Daoy (cell line): ENCODE results near the gene RPH3AL. TPM values are rescaled to one million over a fixed set of nuclear protein-coding genes. Genes with fewer than 3 reads are reported as not detected.
A peak's percentile ranks its signal among the peaks of the same experiment; 100 is the strongest.

Source experiments
- DNase-seq: peaks from one replicate; pipeline ENCODE4 v3.0.0-alpha.2; 2015; ENCODE audit warnings: low read depth
- total RNA-seq: library from RNA; depleted of rRNA; stranded (reverse); fragments of >200 nt; shearing (Covaris generic); gene quantifications from 2 replicates; pipeline ENCODE4 v1.2.3, GENCODE V29; 2014; rRNA removed

RPH3AL gene
- 3.8 and 7.4 TPM in 2 replicates for total RNA-seq

DNA sequence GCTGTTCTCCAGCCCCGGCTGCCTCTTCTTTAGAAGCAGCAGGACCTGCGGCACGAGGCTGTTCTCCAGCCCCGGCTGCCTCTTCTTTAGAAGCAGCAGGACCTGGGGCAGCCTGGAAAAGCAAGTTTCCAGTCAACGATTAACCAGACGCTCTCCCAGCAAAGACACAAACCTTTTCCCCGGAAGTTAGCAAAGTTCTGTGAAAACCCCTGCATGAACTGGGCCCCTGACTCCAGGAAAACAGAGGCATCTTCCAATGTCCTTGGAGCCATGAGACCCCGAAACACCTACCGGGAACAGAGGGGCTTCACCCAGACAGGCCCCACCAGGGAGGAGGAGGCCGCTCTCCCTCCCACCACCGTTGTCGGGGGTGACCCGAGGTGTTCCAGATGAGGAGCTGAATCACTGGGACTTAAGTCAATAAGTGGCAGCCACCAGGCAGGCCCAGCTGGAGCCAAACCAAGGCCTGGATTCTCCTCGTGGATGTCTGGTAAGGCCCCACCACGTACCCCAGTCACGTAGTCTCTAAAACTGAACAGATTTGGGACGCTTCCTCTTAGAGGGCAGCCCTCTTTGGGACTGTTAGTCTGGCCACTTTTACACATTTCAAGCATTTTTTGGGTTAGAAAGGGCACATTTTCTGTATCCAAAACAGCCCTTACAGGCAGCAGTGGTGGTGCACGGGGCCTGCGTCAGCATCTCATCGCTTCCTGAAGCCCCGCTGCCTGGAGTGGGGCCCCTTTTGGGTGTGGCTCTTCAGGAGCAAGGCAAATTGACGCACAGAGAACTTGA lies at the start of gene RPH3AL:
TSS of gene RPH3AL (minus strand) at position 387 of the 792 bp plus-strand sequence. CDS start 25,264 bp downstream, outside the sequence.
- peak; percentile 87 for DNase-seq

- DNase-seq = no peak
Observed at GRCh38 chr17:400257-400656, 47.6 kb upstream of the RPH3AL start.

GRCh38 chr17:396788-397187 lies 44.2 kb upstream of the RPH3AL start:
- DNase-seq = no peak

DNA sequence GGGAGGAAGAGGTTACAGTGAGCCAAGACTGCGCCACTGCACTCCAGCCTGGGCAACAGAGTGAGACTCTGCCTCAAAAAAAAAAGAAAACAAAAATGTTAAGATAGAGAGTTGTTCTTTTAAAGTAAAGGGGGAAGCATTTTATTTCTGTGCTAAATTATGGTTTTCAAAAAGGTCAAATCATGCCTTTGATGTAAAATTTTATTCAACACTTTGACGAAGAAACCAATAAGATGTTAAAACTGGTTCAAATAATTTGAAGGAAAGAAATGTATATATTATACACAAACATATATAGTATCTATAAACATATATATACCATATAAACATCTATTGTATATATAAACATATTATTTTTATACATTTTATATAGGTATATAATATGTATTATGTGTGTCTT lies 43.4 kb upstream of the RPH3AL start:
- DNase-seq = no peak

GRCh38 chr17:395179-395578 lies 42.6 kb upstream of the RPH3AL start:
- DNase-seq = no peak

- no peak for DNase-seq
Observed at GRCh38 chr17:394718-395095, 42.1 kb upstream of the RPH3AL start.

GRCh38 chr17:393806-394717 lies 41.5 kb upstream of the RPH3AL start:
- DNase-seq = no peak

DNA sequence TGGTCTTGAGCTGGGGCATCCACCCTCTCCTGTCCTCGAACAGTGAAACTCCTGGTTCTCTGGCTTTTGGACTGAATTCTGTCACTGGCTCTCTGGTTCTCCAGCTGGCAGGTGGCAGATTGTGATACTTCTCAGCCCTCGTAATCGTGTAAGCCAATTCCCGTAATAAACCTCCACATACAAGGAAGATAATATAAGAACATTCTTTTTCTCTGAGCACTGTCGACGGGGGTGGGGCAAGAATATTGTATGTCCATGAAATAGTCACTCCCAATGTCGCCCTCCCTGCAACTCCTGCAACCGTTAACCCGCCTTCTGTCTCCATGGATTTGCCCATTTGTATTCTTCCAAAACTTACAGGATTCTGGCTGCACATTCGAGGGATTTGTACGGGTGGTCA lies 39.2 kb upstream of the RPH3AL start:
- DNase-seq = no peak

DNA sequence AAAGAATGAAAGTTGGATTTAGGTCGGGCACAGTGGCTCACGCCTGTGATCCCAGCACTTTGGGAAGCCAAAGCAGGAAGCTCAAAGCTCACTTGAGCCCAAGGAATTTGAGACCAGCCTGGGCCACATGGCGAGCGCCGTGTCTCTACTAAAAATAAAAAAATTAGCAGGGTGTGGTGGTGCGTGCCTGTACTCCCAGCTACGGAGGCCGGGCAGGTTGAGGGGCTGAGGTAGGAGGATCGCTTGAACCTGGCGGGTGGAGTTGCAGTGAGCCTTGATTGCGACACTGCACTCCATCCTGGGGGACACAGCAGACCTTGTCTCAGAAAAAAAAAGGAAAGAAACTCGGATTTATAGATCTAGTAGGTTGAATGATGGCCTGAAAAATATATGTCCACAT lies 37.4 kb upstream of the RPH3AL start:
- no peak for DNase-seq

GRCh38 chr17:388087-388486 lies 35.5 kb upstream of the RPH3AL start:
- no peak for DNase-seq

DNA sequence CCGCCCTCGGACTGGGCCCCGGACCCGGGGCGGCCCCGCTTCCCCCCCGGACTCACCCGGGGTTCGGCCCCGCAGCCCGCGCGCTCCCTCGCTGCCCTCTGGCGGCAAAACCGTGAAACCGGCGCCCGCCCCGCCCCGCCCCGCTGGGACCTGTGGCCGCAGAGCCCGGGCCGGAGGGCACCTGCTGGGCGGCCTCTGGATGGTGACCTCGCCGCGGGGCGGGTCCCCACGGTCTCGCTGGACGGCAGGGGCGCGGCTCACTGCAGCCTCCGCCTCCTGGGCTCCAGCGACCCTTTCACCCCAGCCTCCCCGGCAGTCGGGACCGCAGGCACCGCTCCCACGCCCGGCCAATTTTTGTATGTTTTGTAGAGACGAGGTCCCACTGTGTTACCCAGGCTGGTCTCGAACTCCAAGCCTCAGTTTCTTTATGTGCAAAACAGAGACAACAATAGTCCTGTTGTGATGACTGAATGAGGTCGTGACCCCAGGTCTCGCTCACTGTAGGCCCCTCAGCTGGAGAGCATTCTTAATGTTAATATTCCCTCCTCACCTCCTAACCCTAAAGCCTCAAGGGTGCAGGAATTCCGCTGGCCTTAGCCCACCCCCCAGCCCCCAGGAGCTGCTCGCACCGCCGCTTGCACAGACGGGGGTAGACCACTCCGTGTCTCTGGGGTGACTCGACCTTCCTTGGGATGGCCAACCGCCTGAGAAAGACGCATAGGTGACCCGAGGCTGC lies 33.7 kb upstream of the RPH3AL start:
- DNase-seq = peak; percentile 71

- DNase-seq = no peak
Observed at GRCh38 chr17:385836-386140, 33.2 kb upstream of the RPH3AL start.

GRCh38 chr17:385178-385835 lies 32.7 kb upstream of the RPH3AL start:
- DNase-seq = peak; percentile 72

- no peak for DNase-seq
Observed at GRCh38 chr17:384622-385177, 32.1 kb upstream of the RPH3AL start.

- no peak for DNase-seq
Observed at GRCh38 chr17:383771-384621, 31.4 kb upstream of the RPH3AL start.

DNA sequence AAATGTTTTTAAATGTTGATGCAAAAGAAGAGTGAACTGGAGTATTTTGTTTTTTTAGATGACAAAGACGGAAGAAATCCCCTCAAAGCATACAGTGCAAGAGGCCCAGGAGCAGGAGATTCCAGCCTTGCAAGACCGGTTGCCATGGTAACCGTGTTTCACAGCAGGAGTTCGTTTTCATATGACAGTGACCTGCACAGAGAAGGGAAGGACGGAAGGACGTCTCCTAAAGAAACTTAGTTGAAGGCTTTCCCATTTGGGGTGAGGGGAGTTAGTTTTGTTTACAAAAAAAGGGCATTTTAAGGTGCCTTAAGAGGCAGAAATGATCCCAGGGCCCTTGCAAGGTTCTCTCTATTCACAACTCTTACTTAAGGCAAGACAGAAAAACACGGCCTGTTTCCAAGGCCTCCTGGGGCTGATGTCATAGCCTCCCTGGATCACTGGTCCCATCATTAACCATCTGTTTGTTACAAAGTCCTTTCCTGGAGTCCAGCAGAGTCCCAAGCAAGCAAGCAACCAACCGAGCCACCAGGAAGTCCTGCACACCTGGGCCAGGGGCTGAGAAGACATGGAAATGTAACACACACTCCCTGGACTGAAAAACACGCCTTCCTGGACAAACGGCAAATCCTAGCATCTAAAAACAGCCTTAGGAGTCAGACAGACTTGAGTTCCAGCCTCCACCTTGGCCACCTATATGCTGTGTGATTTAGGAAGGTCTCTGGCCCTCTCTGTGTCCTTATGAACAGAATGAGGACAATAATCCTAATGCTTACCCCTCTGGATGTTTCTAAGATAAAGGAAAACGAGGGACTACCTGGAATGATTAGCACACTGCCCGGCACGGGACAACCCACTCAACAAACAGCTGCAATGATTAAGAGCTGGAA lies 30.3 kb upstream of the RPH3AL start:
- DNase-seq = no peak

- DNase-seq = no peak
Observed at GRCh38 chr17:381941-382643, 29.5 kb upstream of the RPH3AL start.

GRCh38 chr17:381516-381915 lies 28.9 kb upstream of the RPH3AL start:
- no peak for DNase-seq
